Omental fat pad (tissue), 4 donors: Measurements from ENCODE around the gene MAIP1. TPM values are rescaled to one million over a fixed set of nuclear protein-coding genes. Genes with fewer than 3 reads are reported as not detected.

Source experiments
- ATAC-seq: fragments of 150-250 bp; one replicate; pipeline ENCODE4 v1.9.1; 2016; ENCODE audit warnings: mild to moderate bottlenecking, moderate library complexity; ENCODE audit not compliant: low FRiP score
- DNase-seq: peaks from one replicate; pipeline ENCODE4 v3.0.0-alpha.2; 2019; ENCODE audit warnings: low spot score
- CTCF ChIP-seq, 3 donors: fragments of 450-650 bp; IDR thresholded peaks; one replicate each; pipeline ENCODE4 v1.5.1; 2016 to 2017; ENCODE audit warnings: antibody characterized with exemption in 3 of 3, mild to moderate bottlenecking in 3 of 3, moderate library complexity in 2 of 3
- total RNA-seq, 4 donors: library from RNA; depleted of rRNA; stranded (reverse); fragments of >200 nt; gene quantifications; one replicate each; pipeline ENCODE4 v1.1.0, GENCODE V29; 2016

MAIP1 gene
- total RNA-seq, 4 donors from 2014 or later: 10.2 to 21.7 (median 20.0) TPM

GRCh38 chr2:200012401-200012800 lies 57.0 kb downstream of the MAIP1 start:
- no peak for TF ChIP-seq CTCF (IDR thresholded peaks at IDR 0.05)
- ATAC-seq: no peak
- DNase-seq: no peak

Other genes with a start within 250 kb of the MAIP1 start
- gene FTCDNL1, start 104.4 kb upstream of the MAIP1 start, total RNA-seq: 1 to 10 TPM; 1.9 to 4.5 (median 3.0) TPM
- 10 to 100 TPM; 11.5 to 15.4 (median 12.5) TPM for gene C2orf69, start 44.3 kb upstream of the MAIP1 start, total RNA-seq
- gene TYW5, start 91 bp upstream of the MAIP1 start, total RNA-seq: 1 to 10 TPM; 4.1 to 9.5 (median 7.2) TPM